ENCODE results near the gene CDK9. TPM values are rescaled to one million over a fixed set of nuclear protein-coding genes. Genes with fewer than 3 reads are reported as not detected.
"Not testable (repeated sequence)": the region's sequence is repeated elsewhere in the genome, so short reads cannot be mapped to it uniquely, and the experiment has no call there.

CDK9 gene
- total RNA-seq, 1 donor from 2014 or later = 96.2 TPM

DNA sequence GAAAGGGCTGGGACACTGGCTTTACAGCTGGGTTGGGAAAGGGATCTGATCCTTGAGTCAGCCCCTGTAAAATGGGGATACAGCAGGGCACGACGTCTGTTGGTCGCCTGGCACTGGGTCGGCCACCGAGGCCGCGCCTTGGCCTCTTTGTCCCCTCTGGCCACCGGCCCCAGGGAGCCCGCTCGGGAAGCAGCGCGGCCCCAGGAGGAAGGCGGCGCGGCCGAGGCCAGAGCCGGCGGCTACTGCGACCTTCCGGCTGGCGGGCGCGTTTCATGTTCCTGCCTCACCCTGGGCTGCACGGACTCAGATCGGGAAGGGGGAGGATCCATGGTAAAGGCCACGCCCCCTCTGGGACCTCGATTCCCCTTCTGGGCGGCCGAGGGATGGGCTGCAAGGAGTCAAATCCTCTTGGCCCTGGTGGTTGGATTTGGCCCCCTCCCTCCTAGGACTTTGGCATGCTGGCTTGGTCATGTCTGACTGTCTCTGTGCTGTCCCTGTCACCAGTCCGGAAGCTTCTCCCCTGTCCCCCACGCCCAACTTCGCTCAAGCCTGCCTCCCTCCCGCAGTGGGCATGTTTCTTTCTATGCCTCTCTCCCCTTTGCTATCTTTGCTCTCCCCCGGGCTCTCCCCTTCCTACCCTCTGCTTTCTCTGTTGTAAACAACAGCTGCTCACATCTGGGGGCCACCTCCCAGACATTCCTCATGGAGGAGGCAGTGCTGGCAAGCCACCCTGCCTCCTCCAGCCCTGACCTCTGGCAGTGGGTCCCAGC is 42.6 kb downstream of the CDK9 start:
- intact Hi-C loops (cut with DNase I) = no loop called here
- Histone ChIP-seq H3K27me3 (ENCODE audit: low read depth) (no peaks in the 10 kb centered on the region), H3K4me3 (peak overlapping the region; percentile 34), H3K9me3 (no peaks in the 10 kb centered on the region), H3K27ac (peak overlapping the region; percentile 83), H3K4me1 (peaks cover 76% of the 10 kb centered on the region), H3K36me3 (peaks cover 56% of the 10 kb centered on the region)
- TF ChIP-seq, protein P1, sequence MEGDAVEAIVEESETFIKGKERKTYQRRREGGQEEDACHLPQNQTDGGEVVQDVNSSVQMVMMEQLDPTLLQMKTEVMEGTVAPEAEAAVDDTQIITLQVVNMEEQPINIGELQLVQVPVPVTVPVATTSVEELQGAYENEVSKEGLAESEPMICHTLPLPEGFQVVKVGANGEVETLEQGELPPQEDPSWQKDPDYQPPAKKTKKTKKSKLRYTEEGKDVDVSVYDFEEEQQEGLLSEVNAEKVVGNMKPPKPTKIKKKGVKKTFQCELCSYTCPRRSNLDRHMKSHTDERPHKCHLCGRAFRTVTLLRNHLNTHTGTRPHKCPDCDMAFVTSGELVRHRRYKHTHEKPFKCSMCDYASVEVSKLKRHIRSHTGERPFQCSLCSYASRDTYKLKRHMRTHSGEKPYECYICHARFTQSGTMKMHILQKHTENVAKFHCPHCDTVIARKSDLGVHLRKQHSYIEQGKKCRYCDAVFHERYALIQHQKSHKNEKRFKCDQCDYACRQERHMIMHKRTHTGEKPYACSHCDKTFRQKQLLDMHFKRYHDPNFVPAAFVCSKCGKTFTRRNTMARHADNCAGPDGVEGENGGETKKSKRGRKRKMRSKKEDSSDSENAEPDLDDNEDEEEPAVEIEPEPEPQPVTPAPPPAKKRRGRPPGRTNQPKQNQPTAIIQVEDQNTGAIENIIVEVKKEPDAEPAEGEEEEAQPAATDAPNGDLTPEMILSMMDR (IDR thresholded peaks at IDR 0.05) = peak; percentile 21
- ATAC-seq (peak; percentile 89 to 90), DNase-seq (peak; percentile 84)

DNA sequence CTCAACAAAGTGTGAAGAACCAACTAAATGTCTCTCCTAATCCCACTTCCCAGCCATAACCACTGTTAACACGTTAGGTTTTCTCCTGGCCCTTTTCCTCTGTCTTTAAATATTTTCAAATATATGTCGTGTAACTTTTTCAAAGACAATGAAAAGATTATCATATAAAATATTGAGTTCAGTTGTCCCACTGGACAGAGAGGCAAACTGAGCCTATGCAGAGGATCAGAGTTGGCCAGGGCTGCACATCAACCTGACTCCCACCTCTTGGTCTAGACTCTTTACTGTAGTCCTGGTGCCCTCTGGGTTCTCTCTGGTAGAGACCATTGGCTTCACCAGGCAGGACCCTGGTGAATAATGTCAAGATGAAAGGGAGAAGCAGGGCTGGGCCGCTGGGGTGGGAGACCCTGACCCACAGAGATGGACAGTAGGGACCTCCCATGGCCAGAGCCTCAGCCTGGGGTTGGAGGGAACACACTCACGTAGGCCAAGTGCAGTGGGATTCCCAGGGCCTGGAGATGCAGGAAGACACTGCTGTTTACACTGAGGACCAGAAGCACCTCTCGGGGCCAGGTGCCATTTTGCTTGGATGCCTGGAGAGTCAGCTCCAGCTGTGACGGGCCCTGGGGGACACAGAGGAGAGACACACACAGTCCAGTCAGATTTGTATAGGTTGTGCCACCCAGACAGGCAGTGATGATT is 43.5 kb downstream of the CDK9 start:
- peaks cover 47% of the 10 kb centered on the region for H3K36me3 ChIP-seq
- TF ChIP-seq, protein P1 (IDR thresholded peaks at IDR 0.05) = no peak
- H3K27me3 ChIP-seq (ENCODE audit: low read depth) = no peaks in the 10 kb centered on the region
- intact Hi-C loops (cut with DNase I) = no loop called here
- no peak for ATAC-seq
- peaks cover 85% of the 10 kb centered on the region for H3K4me1 ChIP-seq
- H3K4me3 ChIP-seq = no peak overlapping the region
- no peaks in the 10 kb centered on the region for H3K9me3 ChIP-seq
- no peak for DNase-seq
- H3K27ac ChIP-seq = peak overlapping the region; percentile 83

DNA sequence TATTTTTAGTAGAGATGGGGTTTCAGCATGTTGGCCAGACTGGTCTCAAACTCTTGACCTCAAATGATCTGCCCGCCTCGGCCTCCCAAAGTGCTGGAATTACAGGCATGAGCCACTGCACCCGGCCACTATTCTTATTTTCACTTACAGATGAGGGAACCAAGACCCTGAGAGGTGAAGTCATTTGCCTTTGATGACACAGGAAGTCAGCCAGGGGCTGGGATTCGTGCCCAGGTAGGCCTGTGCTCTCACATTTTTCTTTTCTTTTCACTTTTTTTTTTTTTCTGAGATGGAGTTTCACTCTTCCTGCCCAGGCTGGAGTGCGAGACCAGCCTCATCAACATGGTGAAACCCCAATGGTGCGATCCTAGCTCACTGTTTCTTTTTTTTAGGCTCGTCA is 46.4 kb downstream of the CDK9 start:
- H3K9me3 ChIP-seq = no peaks in the 10 kb centered on the region
- TF ChIP-seq, protein P1 (IDR thresholded peaks at IDR 0.05) = no peak
- ATAC-seq (no peak), DNase-seq (no peak)
- H3K27ac ChIP-seq = peak overlapping the region; percentile 51
- peaks cover 27% of the 10 kb centered on the region for H3K36me3 ChIP-seq
- H3K4me3 ChIP-seq = no peak overlapping the region
- H3K4me1 ChIP-seq = peaks cover 97% of the 10 kb centered on the region
- intact Hi-C loops (cut with DNase I) = no loop called here
- H3K27me3 ChIP-seq (ENCODE audit: low read depth) = no peaks in the 10 kb centered on the region

DNA sequence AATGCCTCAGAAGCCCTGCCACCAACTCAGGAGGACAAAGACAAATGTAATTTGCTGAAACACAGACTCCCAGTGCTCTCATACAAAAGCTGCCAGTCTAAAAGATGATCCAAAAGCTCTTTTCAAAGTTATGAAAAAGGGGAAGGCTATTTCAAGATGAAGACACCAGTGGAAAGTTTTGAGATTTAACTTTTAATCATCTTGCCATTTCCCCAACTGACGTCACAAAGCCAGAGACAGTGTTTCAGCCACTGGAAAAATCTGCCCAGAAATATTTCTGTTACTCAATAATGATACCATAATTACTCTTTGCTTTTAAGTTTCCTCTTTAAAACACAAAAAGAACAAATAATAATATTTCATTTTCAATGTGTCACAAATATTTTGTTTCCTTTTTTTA is 47.7 kb downstream of the CDK9 start:
- Histone ChIP-seq H3K36me3 (peaks cover 31% of the 10 kb centered on the region), H3K27ac (peak overlapping the region; percentile 86), H3K4me1 (peaks cover 97% of the 10 kb centered on the region), H3K4me3 (no peak overlapping the region), H3K9me3 (no peaks in the 10 kb centered on the region), H3K27me3 (ENCODE audit: low read depth) (no peaks in the 10 kb centered on the region)
- TF ChIP-seq, protein P1 (IDR thresholded peaks at IDR 0.05) = no peak
- intact Hi-C loops (cut with DNase I) = no loop called here
- ATAC-seq (no peak), DNase-seq (no peak)

DNA sequence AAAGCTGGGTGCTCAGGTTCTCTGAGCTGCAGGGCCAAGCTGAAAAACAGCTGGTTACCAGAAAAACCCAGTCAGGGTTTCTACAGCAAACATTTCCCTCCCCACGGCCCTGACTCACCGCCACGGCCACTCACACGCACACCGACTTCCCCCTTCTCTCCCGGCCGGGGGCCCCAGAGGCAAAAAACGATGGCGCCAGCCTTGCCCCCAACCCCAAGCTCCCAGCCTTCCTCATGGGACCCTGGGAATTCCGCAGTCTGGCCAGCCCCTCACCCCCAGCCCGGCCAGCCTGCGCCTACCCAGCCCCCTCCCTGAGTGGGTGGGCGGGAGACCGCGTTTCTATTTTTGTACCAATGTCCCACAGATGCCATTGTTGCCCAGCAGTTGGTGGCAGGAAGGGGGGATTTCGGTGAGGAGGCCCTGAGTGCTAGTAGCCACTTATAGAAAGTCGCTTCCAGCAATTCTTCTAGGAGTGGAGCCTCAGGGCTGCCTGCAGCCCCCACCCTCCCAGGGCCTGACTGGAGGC is 50.2 kb downstream of the CDK9 start:
- ATAC-seq = peak; percentile 47 to 53
- H3K4me3 ChIP-seq = peak overlapping the region; percentile 19
- TF ChIP-seq, protein P1 (IDR thresholded peaks at IDR 0.05) = no peak

DNA sequence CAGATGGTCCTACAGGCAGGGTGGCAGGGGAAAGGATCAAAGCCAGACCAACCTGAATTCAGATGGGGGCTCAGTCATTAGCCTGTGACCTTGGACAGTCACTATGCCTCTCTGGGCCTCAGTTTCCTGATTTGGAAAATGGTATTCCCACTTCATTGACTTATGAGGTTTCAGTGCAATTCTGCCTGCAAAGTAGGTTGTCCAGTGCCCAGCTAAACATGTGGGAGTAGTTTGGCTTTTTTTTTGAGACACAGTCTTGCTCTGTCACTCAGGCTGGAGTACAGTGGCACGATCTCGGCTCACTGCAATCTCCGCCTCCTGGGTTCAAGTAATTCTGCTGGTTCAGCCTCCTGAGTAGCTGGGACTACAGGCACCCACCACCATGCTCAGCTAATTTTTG is 50.7 kb downstream of the CDK9 start:
- H3K27me3 ChIP-seq (ENCODE audit: low read depth); H3K9me3 ChIP-seq; DNase-seq; ATAC-seq; intact Hi-C loops (cut with DNase I): not testable (repeated sequence)
- peaks cover 33% of the 10 kb centered on the region for H3K36me3 ChIP-seq
- H3K4me1 ChIP-seq = peaks cover 100% of the 10 kb centered on the region
- peak overlapping the region; percentile 86 for H3K27ac ChIP-seq
- H3K4me3 ChIP-seq = peak overlapping the region; percentile 19

More for the DNA sequence above, 50.2 kb downstream of the CDK9 start:
- no peaks in the 10 kb centered on the region for H3K27me3 ChIP-seq (ENCODE audit: low read depth)
- peaks cover 100% of the 10 kb centered on the region for H3K4me1 ChIP-seq
- intact Hi-C loops (cut with DNase I) = no loop called here
- DNase-seq = peak; percentile 77
- H3K36me3 ChIP-seq = peaks cover 30% of the 10 kb centered on the region
- no peaks in the 10 kb centered on the region for H3K9me3 ChIP-seq
- peak overlapping the region; percentile 86 for H3K27ac ChIP-seq
